Measurements from ENCODE around the gene MGRN1. TPM values are rescaled to one million over a fixed set of nuclear protein-coding genes. Genes with fewer than 3 reads are reported as not detected.

The MGRN1 gene
- total RNA-seq, 1 donor from 2014 or later = 14.2 TPM

- no peak for DNase-seq (ENCODE audit: low read depth in 2 of 2)
Observed at GRCh38 chr16:4623593-4623992, 1.0 kb upstream of the MGRN1 start.

GRCh38 chr16:4624827-4625559, 367 bp downstream of the MGRN1 start:
- peak; percentile 33 to 71 for DNase-seq (ENCODE audit: low read depth in 2 of 2)

- no peak for DNase-seq (ENCODE audit: low read depth in 2 of 2)
Observed at GRCh38 chr16:4625560-4626159, 1.0 kb downstream of the MGRN1 start.

- DNase-seq (ENCODE audit: low read depth in 2 of 2) = peak in 1 of 2 donors; percentile 23
Observed at GRCh38 chr16:4626396-4626795, 1.8 kb downstream of the MGRN1 start.

- DNase-seq (ENCODE audit: low read depth in 2 of 2) = no peak
Observed at GRCh38 chr16:4628283-4628682, 3.7 kb downstream of the MGRN1 start.

- no peak for DNase-seq (ENCODE audit: low read depth in 2 of 2)
Observed at GRCh38 chr16:4631444-4631843, 6.8 kb downstream of the MGRN1 start.

GRCh38 chr16:4633910-4634635, 9.4 kb downstream of the MGRN1 start:
- DNase-seq (ENCODE audit: low read depth in 2 of 2) = no peak

- no peak for DNase-seq (ENCODE audit: low read depth in 2 of 2)
Observed at GRCh38 chr16:4634768-4635167, 10.1 kb downstream of the MGRN1 start.

- DNase-seq (ENCODE audit: low read depth in 2 of 2) = no peak
Observed at GRCh38 chr16:4636196-4636595, 11.6 kb downstream of the MGRN1 start.

- DNase-seq (ENCODE audit: low read depth in 2 of 2) = no peak
Observed at GRCh38 chr16:4637501-4638166, 13.0 kb downstream of the MGRN1 start.

GRCh38 chr16:4639899-4640509, 15.4 kb downstream of the MGRN1 start:
- no peak for DNase-seq (ENCODE audit: low read depth in 2 of 2)

- no peak for DNase-seq (ENCODE audit: low read depth in 2 of 2)
Observed at GRCh38 chr16:4640572-4641305, 16.1 kb downstream of the MGRN1 start.

- no peak for DNase-seq (ENCODE audit: low read depth in 2 of 2)
Observed at GRCh38 chr16:4641306-4641687, 16.7 kb downstream of the MGRN1 start.

- no peak for DNase-seq (ENCODE audit: low read depth in 2 of 2)
Observed at GRCh38 chr16:4641895-4642294, 17.3 kb downstream of the MGRN1 start.

GRCh38 chr16:4646773-4647643, 22.4 kb downstream of the MGRN1 start:
- no peak for DNase-seq (ENCODE audit: low read depth in 2 of 2)

- DNase-seq (ENCODE audit: low read depth in 2 of 2) = no peak
Observed at GRCh38 chr16:4647644-4647980, 23.0 kb downstream of the MGRN1 start.

- no peak for DNase-seq (ENCODE audit: low read depth in 2 of 2)
Observed at GRCh38 chr16:4648917-4649316, 24.3 kb downstream of the MGRN1 start.

- no peak for DNase-seq (ENCODE audit: low read depth in 2 of 2)
Observed at GRCh38 chr16:4649744-4650442, 25.3 kb downstream of the MGRN1 start.

- DNase-seq (ENCODE audit: low read depth in 2 of 2) = peak; percentile 31 to 62
Observed at GRCh38 chr16:4650443-4651074, 25.9 kb downstream of the MGRN1 start.
